ENCODE measurements around the gene SMCO4.
"Not testable (repeated sequence)": the region's sequence is repeated elsewhere in the genome, so short reads cannot be mapped to it uniquely, and the experiment has no call there.

Gene SMCO4

GRCh38 chr11:93464927-93465540 lies 78.2 kb downstream of the SMCO4 start:
- DNase-seq = no peak

- not testable (repeated sequence) for DNase-seq
Measured at GRCh38 chr11:93463666-93464065, 79.5 kb downstream of the SMCO4 start.

DNA sequence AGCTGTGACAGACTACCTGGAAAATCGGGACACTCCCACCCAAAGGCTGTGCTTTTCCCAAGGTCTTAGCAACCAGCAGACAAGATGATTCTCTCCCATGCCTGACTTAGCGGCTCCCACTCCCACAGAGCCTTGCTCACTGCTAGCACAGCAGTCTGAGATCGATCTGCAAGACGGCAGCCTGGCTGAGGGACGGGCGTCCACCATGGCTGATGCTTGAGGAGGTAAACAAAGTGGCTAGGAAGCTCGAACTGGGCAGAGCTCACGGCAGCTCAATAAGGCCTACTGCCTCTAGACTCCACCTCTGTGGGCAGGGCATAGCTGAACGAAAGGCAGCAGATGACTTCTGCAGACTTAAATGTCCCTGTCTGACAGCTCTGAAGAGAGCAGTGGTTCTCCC lies 84.9 kb downstream of the SMCO4 start:
- DNase-seq = no peak

DNA sequence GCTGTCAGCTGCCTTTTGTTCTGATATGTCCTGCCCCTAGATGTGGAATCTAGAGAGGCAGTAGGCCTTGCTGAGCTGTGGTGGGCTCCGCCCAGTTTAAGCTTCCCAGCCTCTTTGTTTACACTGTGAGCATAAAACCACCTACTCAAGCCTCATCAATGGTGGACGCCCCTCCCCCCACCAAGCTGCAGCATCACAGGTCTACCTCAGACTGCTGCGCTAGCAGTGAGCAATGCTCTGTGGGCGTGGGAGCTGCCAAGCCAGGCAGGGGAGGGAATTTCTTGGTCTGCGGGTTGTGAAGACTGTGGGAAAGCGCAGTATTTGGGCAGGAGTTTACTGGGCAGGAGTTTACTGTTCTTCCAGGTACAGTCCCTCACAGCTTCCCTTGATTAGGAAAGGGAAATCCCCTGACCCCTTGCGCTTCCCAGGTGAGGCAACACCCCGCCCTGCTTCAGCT lies 98.5 kb downstream of the SMCO4 start:
- DNase-seq = peak; percentile 82

DNA sequence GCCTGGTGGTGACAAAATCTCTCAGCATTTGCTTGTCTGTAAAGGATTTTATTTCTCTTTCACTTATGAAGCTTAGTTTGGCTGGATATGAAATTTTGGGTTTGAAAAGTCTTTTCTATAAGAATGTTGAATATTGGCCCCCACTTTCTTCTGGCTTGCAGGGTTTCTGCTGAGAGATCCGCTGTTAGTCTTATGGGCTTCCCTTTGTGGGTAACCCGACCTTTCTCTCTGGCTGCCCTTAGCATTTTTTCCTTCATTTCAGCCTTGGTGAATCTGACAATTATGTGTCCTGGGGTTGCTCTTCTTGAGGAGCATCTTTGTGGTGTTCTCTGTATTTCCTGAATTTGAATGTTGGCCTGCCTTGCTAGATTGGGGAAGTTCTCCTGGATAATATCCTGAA lies 100.0 kb downstream of the SMCO4 start:
- DNase-seq = not testable (repeated sequence)

DNA sequence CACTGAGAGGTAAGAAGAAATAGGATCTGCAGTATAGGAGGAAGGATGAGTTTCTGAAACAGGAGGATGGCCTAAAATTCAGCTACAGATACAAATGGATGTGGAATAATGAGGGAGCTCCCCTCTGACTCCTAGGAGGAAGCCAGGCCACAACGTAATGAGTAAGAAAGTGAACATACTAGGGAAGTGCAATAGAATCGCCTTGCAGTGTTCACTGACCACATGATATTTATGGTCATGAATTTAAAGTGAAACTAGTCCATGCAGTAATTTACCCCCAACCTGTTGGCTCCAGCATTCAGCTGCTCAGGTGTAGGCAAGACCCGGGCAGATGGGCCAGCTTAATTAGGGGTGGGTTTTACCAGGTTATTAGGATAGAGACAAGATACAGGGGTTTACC lies 110.9 kb downstream of the SMCO4 start:
- no peak for DNase-seq
